Ishikawa (cell line): ENCODE measurements around the gene KATNAL2.

Experiments used
- CEBPB ChIP-seq: IDR thresholded peaks from 2 replicates; pipeline ENCODE4 v1.6.1; 2012
- CREB1 ChIP-seq: IDR thresholded peaks from 2 replicates; pipeline ENCODE4 v1.6.1; 2012; ENCODE audit warnings: low read depth
- EGR1 ChIP-seq: IDR thresholded peaks from 2 replicates; pipeline ENCODE4 v1.6.1; 2012
- EP300 ChIP-seq: IDR thresholded peaks from 2 replicates; pipeline ENCODE4 v1.6.1; 2012; ENCODE audit warnings: borderline replicate concordance
- FOXM1 ChIP-seq: IDR thresholded peaks from 2 replicates; pipeline ENCODE4 v1.6.1; 2012; ENCODE audit warnings: low read depth, borderline replicate concordance
- NFIC ChIP-seq: IDR thresholded peaks from 2 replicates; pipeline ENCODE4 v1.6.1; 2012
- RAD21 ChIP-seq: IDR thresholded peaks from 2 replicates; pipeline ENCODE4 v1.6.1; 2012; ENCODE audit warnings: low read depth
- REST ChIP-seq: IDR thresholded peaks from 2 replicates; pipeline ENCODE4 v1.6.1; 2012; ENCODE audit warnings: low read depth, mild to moderate bottlenecking
- TAF1 ChIP-seq: IDR thresholded peaks from 2 replicates; pipeline ENCODE4 v1.6.1; 2012; ENCODE audit warnings: low read depth, mild to moderate bottlenecking
- TCF12 ChIP-seq: IDR thresholded peaks from 2 replicates; pipeline ENCODE4 v1.6.1; 2012; ENCODE audit warnings: low read depth
- TEAD4 ChIP-seq: IDR thresholded peaks from 2 replicates; pipeline ENCODE4 v1.6.1; 2012
- YY1 ChIP-seq: IDR thresholded peaks from 2 replicates; pipeline ENCODE4 v1.6.1; 2012; ENCODE audit warnings: low read depth
- ZBTB7A ChIP-seq: IDR thresholded peaks from 2 replicates; pipeline ENCODE4 v1.6.1; 2012; ENCODE audit warnings: low read depth
- TF ChIP-seq, protein P1 (sequence below): IDR thresholded peaks from 2 replicates; pipeline ENCODE4 v1.6.1; 2012
- TF ChIP-seq, protein P2 (sequence below): IDR thresholded peaks from 2 replicates; pipeline ENCODE4 v1.6.1; 2012

The KATNAL2 gene

DNA sequence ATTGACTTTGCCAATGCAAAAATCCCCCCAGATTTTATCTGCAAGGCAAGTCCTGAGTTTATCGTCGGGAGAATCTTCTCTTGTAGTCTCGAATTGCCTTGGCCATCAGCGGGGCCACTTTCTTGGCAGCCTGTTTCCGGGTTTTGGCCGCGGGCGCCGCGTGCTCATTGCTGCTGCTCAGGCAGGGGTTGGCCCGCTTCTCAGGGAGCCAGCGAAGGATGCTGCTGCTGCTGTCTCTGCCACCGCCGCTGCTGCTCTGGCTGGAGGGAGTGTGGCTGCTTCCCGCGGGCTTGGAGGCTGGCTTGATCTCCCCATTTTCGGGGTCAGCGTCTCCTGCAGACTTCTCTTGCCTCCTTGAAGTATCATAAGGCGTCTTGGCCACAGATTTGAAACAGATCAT lies 115.5 kb downstream of the KATNAL2 start:
- TF ChIP-seq ZBTB7A (no peak), TAF1 (no peak), EGR1 (no peak), YY1 (no peak), NFIC (no peak), TCF12 (no peak), RAD21 (no peak), CEBPB (no peak), TEAD4 (no peak), REST (no peak), EP300 (no peak), FOXM1 (no peak), CREB1 (no peak)
- TF ChIP-seq, protein P1, sequence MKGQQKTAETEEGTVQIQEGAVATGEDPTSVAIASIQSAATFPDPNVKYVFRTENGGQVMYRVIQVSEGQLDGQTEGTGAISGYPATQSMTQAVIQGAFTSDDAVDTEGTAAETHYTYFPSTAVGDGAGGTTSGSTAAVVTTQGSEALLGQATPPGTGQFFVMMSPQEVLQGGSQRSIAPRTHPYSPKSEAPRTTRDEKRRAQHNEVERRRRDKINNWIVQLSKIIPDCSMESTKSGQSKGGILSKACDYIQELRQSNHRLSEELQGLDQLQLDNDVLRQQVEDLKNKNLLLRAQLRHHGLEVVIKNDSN = no peak
- TF ChIP-seq, protein P2, sequence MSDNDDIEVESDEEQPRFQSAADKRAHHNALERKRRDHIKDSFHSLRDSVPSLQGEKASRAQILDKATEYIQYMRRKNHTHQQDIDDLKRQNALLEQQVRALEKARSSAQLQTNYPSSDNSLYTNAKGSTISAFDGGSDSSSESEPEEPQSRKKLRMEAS = no peak

GRCh38 chr18:47035156-47035671 lies 117.8 kb downstream of the KATNAL2 start, which contains the start of gene ELOA2:
ELOA2 (minus strand) TSS chr18:47035621; CDS start chr18:47035264, 357 bp downstream.
- TF ChIP-seq RAD21 (no peak), ZBTB7A (no peak), FOXM1 (no peak), CEBPB (no peak), TEAD4 (no peak), CREB1 (no peak)
- TF ChIP-seq, protein P1 = no peak

- TF ChIP-seq RAD21 (peak; percentile 43), CEBPB (no peak)
These were observed 119.0 kb downstream of the KATNAL2 start for GRCh38 chr18:47036298-47036874.

DNA sequence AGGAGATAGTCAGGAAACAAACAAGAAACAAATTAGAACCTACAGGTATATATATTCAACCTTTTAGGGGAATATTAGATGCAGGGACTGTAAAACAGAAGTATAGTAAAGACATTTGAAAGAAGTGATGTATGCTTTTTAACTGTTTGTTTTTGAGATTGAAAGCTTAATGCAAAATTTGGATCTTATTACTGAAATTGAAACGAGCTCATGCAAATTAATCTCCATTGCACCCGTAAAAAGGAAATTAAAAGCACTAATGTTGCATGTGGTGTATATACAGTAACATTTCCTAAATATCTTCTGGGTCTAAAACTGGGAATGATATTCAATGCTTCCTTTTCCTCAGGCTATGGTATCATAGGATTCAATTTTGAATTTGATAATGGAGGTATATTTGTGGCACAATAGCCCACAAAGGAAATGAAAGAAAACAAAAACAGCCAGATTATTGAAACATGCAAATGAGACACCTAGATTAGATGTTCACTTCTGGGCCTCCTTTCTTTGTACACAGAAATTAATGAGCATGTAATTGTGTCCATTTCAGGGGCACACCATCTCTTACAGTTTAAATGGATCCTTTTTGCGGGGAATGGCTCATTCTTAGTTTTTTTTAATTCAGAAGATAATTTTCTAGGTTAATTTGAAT lies 119.7 kb downstream of the KATNAL2 start:
- TF ChIP-seq, protein P2 = no peak

DNA sequence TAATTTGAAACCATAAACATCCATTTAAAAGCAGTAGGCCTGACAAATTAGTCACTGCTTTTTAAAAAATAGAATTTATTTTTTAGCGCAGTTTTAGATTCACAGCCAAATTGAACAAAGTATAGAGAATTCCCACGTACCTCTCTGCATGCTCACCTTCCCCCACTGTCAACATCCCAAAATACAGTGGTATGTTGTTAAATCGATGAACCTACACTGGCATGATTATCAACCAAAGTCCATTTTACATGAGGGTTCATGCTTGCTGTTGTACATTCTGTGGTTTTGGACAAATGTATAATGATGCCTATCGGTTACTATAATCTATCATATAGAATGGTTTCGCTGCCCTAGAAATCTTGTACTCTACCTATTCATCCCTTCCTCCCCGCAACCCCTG lies 123.6 kb downstream of the KATNAL2 start:
- no peak for TF ChIP-seq ZBTB7A
- no peak for TF ChIP-seq REST
- no peak for TF ChIP-seq EGR1
- TF ChIP-seq CEBPB = no peak
- no peak for TF ChIP-seq EP300
- no peak for TF ChIP-seq TEAD4
- TF ChIP-seq NFIC = no peak
- no peak for TF ChIP-seq YY1
- no peak for TF ChIP-seq CREB1
- no peak for TF ChIP-seq FOXM1
- TF ChIP-seq, protein P1 = no peak
- TF ChIP-seq RAD21 = no peak
- no peak for TF ChIP-seq TAF1

GRCh38 chr18:47050468-47050867 lies 133.1 kb downstream of the KATNAL2 start:
- TF ChIP-seq RAD21 (peak; percentile 63), EGR1 (no peak)
